SK-N-SH treated with all-trans-retinoic acid at 6 μM for 48 hours (cell line): ENCODE measurements around the gene ADAMTSL3.

Experiments used
- ARNTL ChIP-seq: fragments of 450-650 bp; formaldehyde crosslinking; IDR thresholded peaks from 2 replicates; pipeline ENCODE4 v1.5.0; 2020; ENCODE audit warnings: low read depth, mild to moderate bottlenecking, moderate library complexity, borderline replicate concordance
- BACH2 ChIP-seq: fragments of 250-450 bp; sonication (Bioruptor Pico); IDR thresholded peaks from 2 replicates; pipeline ENCODE4 v1.9.0; 2021; ENCODE audit warnings: mild to moderate bottlenecking, borderline replicate concordance
- OSR1 ChIP-seq: fragments of 250-450 bp; sonication (Bioruptor Pico); IDR thresholded peaks from 2 replicates; pipeline ENCODE4 v1.8.0; 2022; ENCODE audit warnings: moderate library complexity, mild to moderate bottlenecking, inconsistent platforms
- RARB ChIP-seq: fragments of 250-450 bp; sonication (Bioruptor Pico); IDR thresholded peaks from 2 replicates; pipeline ENCODE4 v1.8.0; 2021; ENCODE audit warnings: mild to moderate bottlenecking, moderate library complexity
- ZFP30 ChIP-seq: fragments of 450-650 bp; formaldehyde crosslinking; IDR thresholded peaks from 2 replicates; pipeline ENCODE4 v1.5.0; 2022; ENCODE audit warnings: mild to moderate bottlenecking, moderate library complexity
- ZNF565 ChIP-seq: fragments of 450-650 bp; formaldehyde crosslinking; conservative IDR thresholded peaks from 2 replicates; pipeline ENCODE4 v1.5.0; 2020; ENCODE audit warnings: low read depth, mild to moderate bottlenecking, moderate library complexity
- ZNF70 ChIP-seq: fragments of 450-650 bp; formaldehyde crosslinking; IDR thresholded peaks from 2 replicates; pipeline ENCODE4 v1.5.0; 2020; ENCODE audit warnings: mild to moderate bottlenecking, moderate library complexity
- ZNF8 ChIP-seq: fragments of 450-650 bp; formaldehyde crosslinking; IDR thresholded peaks from 2 replicates; pipeline ENCODE4 v1.5.0; 2020; ENCODE audit warnings: mild to moderate bottlenecking, moderate library complexity
- TF ChIP-seq, protein P1 (sequence below): fragments of 250-450 bp; sonication (Bioruptor Pico); IDR thresholded peaks from 2 replicates; pipeline ENCODE4 v1.8.0; 2021; ENCODE audit warnings: low read depth, mild to moderate bottlenecking, moderate library complexity, borderline replicate concordance
- TF ChIP-seq, protein P2 (sequence below): fragments of 250-450 bp; sonication (Bioruptor Pico); IDR thresholded peaks from 2 replicates; pipeline ENCODE4 v1.8.0; 2020; ENCODE audit warnings: mild to moderate bottlenecking, moderate library complexity, borderline replicate concordance

GRCh38 chr15:83711236-83711635, 57.3 kb downstream of the ADAMTSL3 start:
- no peak for TF ChIP-seq ARNTL (CRISPR knock-in tag)
- no peak for TF ChIP-seq ZFP30 (CRISPR knock-in tag)
- TF ChIP-seq, protein P1, sequence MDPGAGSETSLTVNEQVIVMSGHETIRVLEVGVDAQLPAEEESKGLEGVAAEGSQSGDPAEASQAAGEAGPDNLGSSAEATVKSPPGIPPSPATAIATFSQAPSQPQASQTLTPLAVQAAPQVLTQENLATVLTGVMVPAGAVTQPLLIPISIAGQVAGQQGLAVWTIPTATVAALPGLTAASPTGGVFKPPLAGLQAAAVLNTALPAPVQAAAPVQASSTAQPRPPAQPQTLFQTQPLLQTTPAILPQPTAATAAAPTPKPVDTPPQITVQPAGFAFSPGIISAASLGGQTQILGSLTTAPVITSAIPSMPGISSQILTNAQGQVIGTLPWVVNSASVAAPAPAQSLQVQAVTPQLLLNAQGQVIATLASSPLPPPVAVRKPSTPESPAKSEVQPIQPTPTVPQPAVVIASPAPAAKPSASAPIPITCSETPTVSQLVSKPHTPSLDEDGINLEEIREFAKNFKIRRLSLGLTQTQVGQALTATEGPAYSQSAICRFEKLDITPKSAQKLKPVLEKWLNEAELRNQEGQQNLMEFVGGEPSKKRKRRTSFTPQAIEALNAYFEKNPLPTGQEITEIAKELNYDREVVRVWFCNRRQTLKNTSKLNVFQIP (CRISPR knock-in tag): no peak
- TF ChIP-seq BACH2: no peak
- TF ChIP-seq, protein P2, sequence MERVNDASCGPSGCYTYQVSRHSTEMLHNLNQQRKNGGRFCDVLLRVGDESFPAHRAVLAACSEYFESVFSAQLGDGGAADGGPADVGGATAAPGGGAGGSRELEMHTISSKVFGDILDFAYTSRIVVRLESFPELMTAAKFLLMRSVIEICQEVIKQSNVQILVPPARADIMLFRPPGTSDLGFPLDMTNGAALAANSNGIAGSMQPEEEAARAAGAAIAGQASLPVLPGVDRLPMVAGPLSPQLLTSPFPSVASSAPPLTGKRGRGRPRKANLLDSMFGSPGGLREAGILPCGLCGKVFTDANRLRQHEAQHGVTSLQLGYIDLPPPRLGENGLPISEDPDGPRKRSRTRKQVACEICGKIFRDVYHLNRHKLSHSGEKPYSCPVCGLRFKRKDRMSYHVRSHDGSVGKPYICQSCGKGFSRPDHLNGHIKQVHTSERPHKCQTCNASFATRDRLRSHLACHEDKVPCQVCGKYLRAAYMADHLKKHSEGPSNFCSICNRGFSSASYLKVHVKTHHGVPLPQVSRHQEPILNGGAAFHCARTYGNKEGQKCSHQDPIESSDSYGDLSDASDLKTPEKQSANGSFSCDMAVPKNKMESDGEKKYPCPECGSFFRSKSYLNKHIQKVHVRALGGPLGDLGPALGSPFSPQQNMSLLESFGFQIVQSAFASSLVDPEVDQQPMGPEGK: no peak
- TF ChIP-seq OSR1: no peak
- TF ChIP-seq ZNF70 (CRISPR knock-in tag): no peak
- no peak for TF ChIP-seq RARB (CRISPR knock-in tag)
- no peak for TF ChIP-seq ZNF565 (CRISPR knock-in tag)
- no peak for TF ChIP-seq ZNF8
